H1 (cell line): Measurements from ENCODE around the gene ZNF609. TPM values are rescaled to one million over a fixed set of nuclear protein-coding genes. Genes with fewer than 3 reads are reported as not detected.

Source experiments
- BACH1 ChIP-seq: IDR thresholded peaks from 2 replicates; pipeline ENCODE4 v1.6.1; 2012; ENCODE audit warnings: low read length, improper control_type of control experiment
- KDM4A ChIP-seq: IDR thresholded peaks from one replicate; pipeline ENCODE4 v1.7.1; 2012; ENCODE audit warnings: low read depth, mild to moderate bottlenecking, moderate library complexity, low read length, inconsistent platforms; ENCODE audit not compliant: severe bottlenecking
- polyA plus RNA-seq, 7 experiments: library from polyadenylated mRNA; depleted of rRNA in 3 of 7; stranded (reverse) in 5 of 7; unstranded in 2 of 7; fragments of >200 nt in 5 of 7; fragments of 200-250 nt in 2 of 7; gene quantifications; 1 replicate in 5 of 7; 2 replicates in 1 of 7; 4 replicates in 1 of 7; pipeline versions ENCODE4 v1.2.1 to v1.2.3, GENCODE V29; 2011 to 2013; ENCODE audit warnings: missing spikeins in 2 of 7, mixed read lengths in 2 of 7
- total RNA-seq: library from RNA; stranded (reverse); fragmentation: NEBNext Ultra II Directional; extraction: Animal tissue kit (Norgen Biotek cat#: 25700); gene quantifications from 2 replicates; pipeline ENCODE4 v1.2.1, GENCODE V29; 2021
- TF ChIP-seq, protein P1 (sequence below): fragments of 300-600 bp; sonication (generic); IDR thresholded peaks from 2 replicates; pipeline ENCODE4 v1.7.1; 2012; ENCODE audit warnings: low read length, moderate library complexity, mild to moderate bottlenecking, inconsistent platforms; ENCODE audit not compliant: insufficient replicate concordance

ZNF609 gene
- total and polyA plus RNA-seq, 2 of the 8 experiments (the other 6 are each of a cell fraction or from before 2014, with no cell fraction given), result 15.5 to 47.8 TPM

DNA sequence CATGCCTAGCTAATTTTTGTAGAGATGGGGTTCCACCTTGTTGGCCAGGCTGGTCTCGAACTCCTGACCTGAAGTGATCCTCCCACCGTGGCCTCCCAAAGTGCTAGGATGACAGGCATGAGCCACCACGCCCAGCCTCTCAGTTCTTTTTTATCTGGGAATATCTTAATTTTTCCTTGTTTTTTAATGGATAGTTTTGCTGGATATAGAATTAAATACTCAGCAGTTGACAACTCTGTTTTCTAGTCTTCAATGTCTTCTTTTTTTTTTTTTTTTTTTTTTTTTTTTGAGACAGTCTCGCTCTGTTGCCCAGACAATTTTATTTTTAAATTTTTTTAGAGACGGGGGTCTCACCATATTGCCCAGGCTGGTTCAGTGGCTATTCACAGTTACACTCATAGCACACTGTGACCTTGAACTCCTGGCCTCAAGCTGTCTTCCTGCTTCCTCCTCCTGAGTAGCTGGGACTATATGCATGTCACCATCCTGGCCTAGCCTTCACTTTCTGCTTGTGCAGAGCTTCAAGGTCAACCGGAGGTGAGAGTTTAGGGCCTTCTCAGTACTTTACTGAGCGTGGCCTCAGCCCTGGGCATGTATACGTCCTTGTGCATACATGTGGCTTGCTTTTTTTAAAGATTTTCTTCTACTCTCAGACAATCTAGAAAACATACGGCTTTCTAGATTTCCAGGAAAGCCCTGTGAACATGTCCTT is 120.5 kb downstream of the ZNF609 start (continued):
- TF ChIP-seq, protein P1, sequence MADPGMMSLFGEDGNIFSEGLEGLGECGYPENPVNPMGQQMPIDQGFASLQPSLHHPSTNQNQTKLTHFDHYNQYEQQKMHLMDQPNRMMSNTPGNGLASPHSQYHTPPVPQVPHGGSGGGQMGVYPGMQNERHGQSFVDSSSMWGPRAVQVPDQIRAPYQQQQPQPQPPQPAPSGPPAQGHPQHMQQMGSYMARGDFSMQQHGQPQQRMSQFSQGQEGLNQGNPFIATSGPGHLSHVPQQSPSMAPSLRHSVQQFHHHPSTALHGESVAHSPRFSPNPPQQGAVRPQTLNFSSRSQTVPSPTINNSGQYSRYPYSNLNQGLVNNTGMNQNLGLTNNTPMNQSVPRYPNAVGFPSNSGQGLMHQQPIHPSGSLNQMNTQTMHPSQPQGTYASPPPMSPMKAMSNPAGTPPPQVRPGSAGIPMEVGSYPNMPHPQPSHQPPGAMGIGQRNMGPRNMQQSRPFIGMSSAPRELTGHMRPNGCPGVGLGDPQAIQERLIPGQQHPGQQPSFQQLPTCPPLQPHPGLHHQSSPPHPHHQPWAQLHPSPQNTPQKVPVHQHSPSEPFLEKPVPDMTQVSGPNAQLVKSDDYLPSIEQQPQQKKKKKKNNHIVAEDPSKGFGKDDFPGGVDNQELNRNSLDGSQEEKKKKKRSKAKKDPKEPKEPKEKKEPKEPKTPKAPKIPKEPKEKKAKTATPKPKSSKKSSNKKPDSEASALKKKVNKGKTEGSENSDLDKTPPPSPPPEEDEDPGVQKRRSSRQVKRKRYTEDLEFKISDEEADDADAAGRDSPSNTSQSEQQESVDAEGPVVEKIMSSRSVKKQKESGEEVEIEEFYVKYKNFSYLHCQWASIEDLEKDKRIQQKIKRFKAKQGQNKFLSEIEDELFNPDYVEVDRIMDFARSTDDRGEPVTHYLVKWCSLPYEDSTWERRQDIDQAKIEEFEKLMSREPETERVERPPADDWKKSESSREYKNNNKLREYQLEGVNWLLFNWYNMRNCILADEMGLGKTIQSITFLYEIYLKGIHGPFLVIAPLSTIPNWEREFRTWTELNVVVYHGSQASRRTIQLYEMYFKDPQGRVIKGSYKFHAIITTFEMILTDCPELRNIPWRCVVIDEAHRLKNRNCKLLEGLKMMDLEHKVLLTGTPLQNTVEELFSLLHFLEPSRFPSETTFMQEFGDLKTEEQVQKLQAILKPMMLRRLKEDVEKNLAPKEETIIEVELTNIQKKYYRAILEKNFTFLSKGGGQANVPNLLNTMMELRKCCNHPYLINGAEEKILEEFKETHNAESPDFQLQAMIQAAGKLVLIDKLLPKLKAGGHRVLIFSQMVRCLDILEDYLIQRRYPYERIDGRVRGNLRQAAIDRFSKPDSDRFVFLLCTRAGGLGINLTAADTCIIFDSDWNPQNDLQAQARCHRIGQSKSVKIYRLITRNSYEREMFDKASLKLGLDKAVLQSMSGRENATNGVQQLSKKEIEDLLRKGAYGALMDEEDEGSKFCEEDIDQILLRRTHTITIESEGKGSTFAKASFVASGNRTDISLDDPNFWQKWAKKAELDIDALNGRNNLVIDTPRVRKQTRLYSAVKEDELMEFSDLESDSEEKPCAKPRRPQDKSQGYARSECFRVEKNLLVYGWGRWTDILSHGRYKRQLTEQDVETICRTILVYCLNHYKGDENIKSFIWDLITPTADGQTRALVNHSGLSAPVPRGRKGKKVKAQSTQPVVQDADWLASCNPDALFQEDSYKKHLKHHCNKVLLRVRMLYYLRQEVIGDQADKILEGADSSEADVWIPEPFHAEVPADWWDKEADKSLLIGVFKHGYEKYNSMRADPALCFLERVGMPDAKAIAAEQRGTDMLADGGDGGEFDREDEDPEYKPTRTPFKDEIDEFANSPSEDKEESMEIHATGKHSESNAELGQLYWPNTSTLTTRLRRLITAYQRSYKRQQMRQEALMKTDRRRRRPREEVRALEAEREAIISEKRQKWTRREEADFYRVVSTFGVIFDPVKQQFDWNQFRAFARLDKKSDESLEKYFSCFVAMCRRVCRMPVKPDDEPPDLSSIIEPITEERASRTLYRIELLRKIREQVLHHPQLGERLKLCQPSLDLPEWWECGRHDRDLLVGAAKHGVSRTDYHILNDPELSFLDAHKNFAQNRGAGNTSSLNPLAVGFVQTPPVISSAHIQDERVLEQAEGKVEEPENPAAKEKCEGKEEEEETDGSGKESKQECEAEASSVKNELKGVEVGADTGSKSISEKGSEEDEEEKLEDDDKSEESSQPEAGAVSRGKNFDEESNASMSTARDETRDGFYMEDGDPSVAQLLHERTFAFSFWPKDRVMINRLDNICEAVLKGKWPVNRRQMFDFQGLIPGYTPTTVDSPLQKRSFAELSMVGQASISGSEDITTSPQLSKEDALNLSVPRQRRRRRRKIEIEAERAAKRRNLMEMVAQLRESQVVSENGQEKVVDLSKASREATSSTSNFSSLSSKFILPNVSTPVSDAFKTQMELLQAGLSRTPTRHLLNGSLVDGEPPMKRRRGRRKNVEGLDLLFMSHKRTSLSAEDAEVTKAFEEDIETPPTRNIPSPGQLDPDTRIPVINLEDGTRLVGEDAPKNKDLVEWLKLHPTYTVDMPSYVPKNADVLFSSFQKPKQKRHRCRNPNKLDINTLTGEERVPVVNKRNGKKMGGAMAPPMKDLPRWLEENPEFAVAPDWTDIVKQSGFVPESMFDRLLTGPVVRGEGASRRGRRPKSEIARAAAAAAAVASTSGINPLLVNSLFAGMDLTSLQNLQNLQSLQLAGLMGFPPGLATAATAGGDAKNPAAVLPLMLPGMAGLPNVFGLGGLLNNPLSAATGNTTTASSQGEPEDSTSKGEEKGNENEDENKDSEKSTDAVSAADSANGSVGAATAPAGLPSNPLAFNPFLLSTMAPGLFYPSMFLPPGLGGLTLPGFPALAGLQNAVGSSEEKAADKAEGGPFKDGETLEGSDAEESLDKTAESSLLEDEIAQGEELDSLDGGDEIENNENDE, result no peak
- TF ChIP-seq KDM4A, result no peak
- no peak for TF ChIP-seq BACH1
